ENCODE data around the gene AK5. TPM values are rescaled to one million over a fixed set of nuclear protein-coding genes. Genes with fewer than 3 reads are reported as not detected.

The AK5 gene
- total and polyA plus RNA-seq, 3 donors from 2014 or later = 28.0 to 40.4 (median 28.7) TPM

DNA sequence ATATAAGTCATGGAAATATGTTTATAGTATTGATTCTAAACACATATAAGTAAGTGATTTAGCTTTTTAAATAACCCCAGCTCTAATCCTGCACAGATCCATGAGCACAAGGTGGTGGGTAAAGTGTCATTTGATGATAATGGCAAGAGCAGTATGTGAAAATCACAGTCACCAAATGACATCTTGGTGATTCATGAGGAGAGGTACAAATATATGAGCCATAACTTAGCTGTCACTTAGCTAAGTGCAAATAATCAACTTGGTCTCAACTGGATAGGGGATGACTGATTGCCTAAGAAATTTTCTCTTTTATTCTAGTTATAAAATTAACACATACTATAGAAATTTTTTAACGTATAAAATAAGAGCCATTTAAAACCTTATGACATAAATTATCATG lies 202.5 kb downstream of the AK5 start:
- Histone ChIP-seq H3K9me3 (no peaks in the 10 kb centered on the region), H3K27me3 (no peaks in the 10 kb centered on the region)
- intact Hi-C loops (cut with DNase I; ENCODE audit: low total_unique reads) = no loop called here

DNA sequence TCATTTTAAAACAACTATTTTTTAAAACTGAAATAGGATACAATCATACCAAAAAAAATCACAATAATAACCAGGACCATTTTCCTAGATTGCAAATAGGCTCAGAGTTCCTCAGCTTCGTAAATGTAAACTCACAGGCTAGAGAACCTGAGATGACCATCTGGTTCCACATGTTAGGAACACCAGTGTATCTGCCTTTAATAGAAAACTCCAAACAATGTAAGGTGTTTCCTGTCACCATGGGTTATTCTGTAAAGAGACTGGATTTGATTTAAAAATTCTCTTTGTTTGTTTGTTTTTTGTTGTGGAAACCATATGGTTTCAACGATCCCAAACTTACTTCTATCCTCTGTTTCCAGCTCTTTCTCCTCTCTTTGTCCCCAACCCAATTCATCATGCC lies 203.1 kb downstream of the AK5 start:
- no peaks in the 10 kb centered on the region for H3K9me3 ChIP-seq
- TF ChIP-seq, protein P1, sequence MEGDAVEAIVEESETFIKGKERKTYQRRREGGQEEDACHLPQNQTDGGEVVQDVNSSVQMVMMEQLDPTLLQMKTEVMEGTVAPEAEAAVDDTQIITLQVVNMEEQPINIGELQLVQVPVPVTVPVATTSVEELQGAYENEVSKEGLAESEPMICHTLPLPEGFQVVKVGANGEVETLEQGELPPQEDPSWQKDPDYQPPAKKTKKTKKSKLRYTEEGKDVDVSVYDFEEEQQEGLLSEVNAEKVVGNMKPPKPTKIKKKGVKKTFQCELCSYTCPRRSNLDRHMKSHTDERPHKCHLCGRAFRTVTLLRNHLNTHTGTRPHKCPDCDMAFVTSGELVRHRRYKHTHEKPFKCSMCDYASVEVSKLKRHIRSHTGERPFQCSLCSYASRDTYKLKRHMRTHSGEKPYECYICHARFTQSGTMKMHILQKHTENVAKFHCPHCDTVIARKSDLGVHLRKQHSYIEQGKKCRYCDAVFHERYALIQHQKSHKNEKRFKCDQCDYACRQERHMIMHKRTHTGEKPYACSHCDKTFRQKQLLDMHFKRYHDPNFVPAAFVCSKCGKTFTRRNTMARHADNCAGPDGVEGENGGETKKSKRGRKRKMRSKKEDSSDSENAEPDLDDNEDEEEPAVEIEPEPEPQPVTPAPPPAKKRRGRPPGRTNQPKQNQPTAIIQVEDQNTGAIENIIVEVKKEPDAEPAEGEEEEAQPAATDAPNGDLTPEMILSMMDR (IDR thresholded peaks at IDR 0.05) = no peak
- no peak for TF ChIP-seq POLR2A (IDR thresholded peaks at IDR 0.05)
- H3K4me3 ChIP-seq = no peak overlapping the region
- no peaks in the 10 kb centered on the region for H3K36me3 ChIP-seq (ENCODE audit: low read depth, missing control alignments)
- no peak overlapping the region for H3K27ac ChIP-seq
- H3K4me1 ChIP-seq = no peaks in the 10 kb centered on the region
- no peak for DNase-seq
- intact Hi-C loops (cut with DNase I; ENCODE audit: low total_unique reads) = no loop called here
- H3K27me3 ChIP-seq = no peaks in the 10 kb centered on the region
- WGBS, 2 donors = 73 to 79% methylated on average over 2 of the region's 2 CpGs

More for the DNA sequence above, 202.5 kb downstream of the AK5 start:
- no peaks in the 10 kb centered on the region for H3K36me3 ChIP-seq (ENCODE audit: low read depth, missing control alignments)
- no peak overlapping the region for H3K27ac ChIP-seq
- TF ChIP-seq, protein P1 (IDR thresholded peaks at IDR 0.05) = no peak
- TF ChIP-seq POLR2A (IDR thresholded peaks at IDR 0.05) = no peak
- WGBS, 2 donors = 76 to 82% methylated on average over 1 of the region's 1 CpG
- DNase-seq = no peak
- no peak overlapping the region for H3K4me3 ChIP-seq
- no peaks in the 10 kb centered on the region for H3K4me1 ChIP-seq

DNA sequence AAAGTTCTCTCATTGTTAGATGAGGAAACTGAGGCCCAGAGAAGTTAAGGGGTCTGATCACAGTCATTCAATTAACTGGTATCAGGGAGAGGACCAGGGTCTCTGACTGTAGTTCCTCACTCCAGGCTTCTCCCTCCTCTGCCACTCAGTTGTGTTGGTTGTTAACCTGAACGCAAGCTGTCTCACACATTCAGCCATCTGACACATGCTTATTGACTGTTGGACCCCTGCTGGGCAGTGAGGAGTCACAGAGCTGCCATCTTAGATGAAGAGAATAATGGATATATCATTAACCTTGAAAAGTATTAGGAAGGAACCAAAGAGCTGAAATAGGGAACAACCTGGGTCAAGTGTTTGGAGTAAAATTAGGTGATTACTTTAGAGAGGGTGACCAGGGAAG lies 205.8 kb downstream of the AK5 start:
- Histone ChIP-seq H3K36me3 (ENCODE audit: low read depth, missing control alignments) (no peaks in the 10 kb centered on the region), H3K27me3 (no peaks in the 10 kb centered on the region), H3K4me1 (no peaks in the 10 kb centered on the region), H3K9me3 (no peaks in the 10 kb centered on the region), H3K4me3 (no peak overlapping the region), H3K27ac (no peak overlapping the region)
- WGBS, 2 donors = 92 to 100% methylated on average over 1 of the region's 1 CpG
- intact Hi-C loops (cut with DNase I; ENCODE audit: low total_unique reads) = no loop called here
- DNase-seq = no peak
- no peak for TF ChIP-seq POLR2A (IDR thresholded peaks at IDR 0.05)
- TF ChIP-seq, protein P1 (IDR thresholded peaks at IDR 0.05) = no peak

DNA sequence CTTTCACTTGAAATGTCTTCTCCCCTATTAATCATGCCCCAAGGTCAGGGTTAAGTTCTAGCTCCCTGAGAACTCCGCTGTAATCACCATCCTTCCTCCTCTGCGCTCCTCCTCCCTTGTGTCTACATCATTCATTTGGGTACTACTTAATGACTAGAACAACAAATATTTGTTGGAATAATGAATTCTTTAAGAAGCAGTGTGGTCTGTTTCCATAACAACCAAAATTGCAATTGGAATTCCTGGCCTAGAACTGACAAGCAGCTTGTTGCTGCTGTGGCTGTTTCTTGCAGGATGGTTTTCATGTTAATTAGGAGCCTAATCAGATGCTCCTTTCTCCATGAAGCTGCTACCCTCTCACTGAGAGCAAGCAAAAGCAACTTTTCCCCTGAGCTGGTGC lies 208.1 kb downstream of the AK5 start:
- DNase-seq = no peak
- Histone ChIP-seq H3K9me3 (no peaks in the 10 kb centered on the region), H3K4me3 (no peak overlapping the region), H3K36me3 (ENCODE audit: low read depth, missing control alignments) (no peaks in the 10 kb centered on the region), H3K27me3 (no peaks in the 10 kb centered on the region), H3K4me1 (no peaks in the 10 kb centered on the region), H3K27ac (no peak overlapping the region)
- 66 to 76% methylated on average over 2 of the region's 2 CpGs for WGBS, 2 donors
- intact Hi-C loops (cut with DNase I; ENCODE audit: low total_unique reads) = no loop called here
- TF ChIP-seq, protein P1 (IDR thresholded peaks at IDR 0.05) = no peak
- TF ChIP-seq POLR2A (IDR thresholded peaks at IDR 0.05) = no peak

DNA sequence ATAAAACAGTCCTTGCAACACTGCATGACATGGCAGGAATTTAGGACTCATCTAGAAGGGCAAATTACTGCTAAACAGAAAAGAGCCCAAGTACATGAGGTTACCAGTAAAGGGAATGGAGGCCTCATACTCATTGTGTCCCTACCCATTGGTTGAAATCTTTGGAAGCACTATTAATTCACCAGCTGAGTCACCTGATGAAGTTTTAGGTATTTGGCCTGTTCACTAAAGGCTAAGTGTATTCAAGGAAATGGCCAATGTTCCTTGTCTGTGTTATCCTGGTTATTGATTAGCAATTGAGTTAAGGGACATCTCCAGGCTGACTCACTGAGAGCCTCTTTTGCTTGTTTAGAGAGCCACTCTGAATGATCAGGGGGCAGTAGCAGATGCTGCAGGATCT lies 212.2 kb downstream of the AK5 start:
- no peaks in the 10 kb centered on the region for H3K27me3 ChIP-seq
- no peaks in the 10 kb centered on the region for H3K36me3 ChIP-seq (ENCODE audit: low read depth, missing control alignments)
- H3K4me1 ChIP-seq = no peaks in the 10 kb centered on the region
- no peaks in the 10 kb centered on the region for H3K9me3 ChIP-seq
- intact Hi-C loops (cut with DNase I; ENCODE audit: low total_unique reads) = no loop called here
- TF ChIP-seq, protein P1 (IDR thresholded peaks at IDR 0.05) = no peak
- TF ChIP-seq POLR2A (IDR thresholded peaks at IDR 0.05) = no peak
- H3K4me3 ChIP-seq = no peak overlapping the region
- no peak for DNase-seq
- no peak overlapping the region for H3K27ac ChIP-seq
